HCT116 (cell line): Measurements from ENCODE around the gene RPL18. TPM values are rescaled to one million over a fixed set of nuclear protein-coding genes. Genes with fewer than 3 reads are reported as not detected.

Experiments
- ATAC-seq: fragments of 200-7000 bp; cut with Tn5 transposase; 2 replicates; pipeline ENCODE4 v1.9.1; 2020; ENCODE audit warnings: mild to moderate bottlenecking, moderate library complexity
- BruUV-seq: library from RNA; stranded (reverse); fragments of 400-500 nt; replicated peaks from 2 replicates; lab custom pipeline; 2021; lab: Mats Ljungman, UMichigan
- CTCF ChIA-PET: fragments of 300-600 bp; sonication (Branson Sonifier 250); formaldehyde crosslinking; loops from one replicate; lab custom pipeline; 2021; ENCODE audit warnings: antibody characterized with exemption; lab: Charles Lee
- POLR2A ChIA-PET: fragments of 300-600, 350-600 bp; sonication (Branson Sonifier 250); formaldehyde crosslinking; loops from one replicate; lab custom pipeline; 2021; ENCODE audit warnings: antibody characterized with exemption; lab: Charles Lee
- RAD21 ChIA-PET, 2 experiments: fragments of 300-600 bp; sonication (Branson Sonifier 250); formaldehyde crosslinking; loops; one replicate each; lab custom pipeline; 2023; ENCODE audit warnings: low total read pairs in 2 of 2; ENCODE audit not compliant: uncharacterized antibody in 2 of 2, unreplicated experiment in 2 of 2, low non-redundant PET in 1 of 2; lab: Charles Lee
- DNase-seq: peaks from one replicate; pipeline ENCODE4 v3.0.0-alpha.2; 2010; ENCODE audit warnings: low read depth, low spot score
- H2AFZ ChIP-seq: fragments of 200-600 bp; shearing (Covaris generic), sonication (generic); 2 replicates; pipeline ENCODE4 v1.6.1; 2017; ENCODE audit warnings: low read depth, mixed run types, mixed read lengths, antibody characterized with exemption, low read length; ENCODE audit not compliant: poor library complexity, severe bottlenecking
- H3K27ac ChIP-seq: 2 replicates; pipeline ENCODE4 v1.5.1; 2012; ENCODE audit warnings: low read depth, low read length
- H3K27me3 ChIP-seq: fragments of 200-600 bp; sonication (generic); 2 replicates; pipeline ENCODE4 v1.6.1; 2016; ENCODE audit warnings: mixed run types, low read length, mixed read lengths; ENCODE audit not compliant: insufficient read depth
- H3K36me3 ChIP-seq, 2 experiments: fragments of 200-500 bp in 1 of 2; fragments of 200-600 bp in 1 of 2; sonication (Bioruptor generic) in 1 of 2; sonication (generic) in 1 of 2; 2 replicates each; pipeline versions ENCODE4 v1.5.1 to v1.6.1; 2014 to 2016; ENCODE audit warnings: low read length in 2 of 2, inconsistent platforms in 1 of 2, mixed read lengths in 1 of 2, mixed run types in 1 of 2; ENCODE audit not compliant: insufficient read depth in 2 of 2, control insufficient read depth in 1 of 2
- H3K4me1 ChIP-seq, 2 experiments: fragments of 200-600 bp in 1 of 2; sonication (generic) in 1 of 2; 2 replicates each; pipeline versions ENCODE4 v1.5.1 to v1.6.1; 2012 to 2017; ENCODE audit warnings: low read length in 2 of 2, inconsistent platforms in 1 of 2, mild to moderate bottlenecking in 1 of 2, mixed read lengths in 1 of 2, mixed run types in 1 of 2, moderate library complexity in 1 of 2; ENCODE audit not compliant: insufficient read depth in 2 of 2, control insufficient read depth in 1 of 2
- H3K4me2 ChIP-seq: fragments of 200-600 bp; sonication (generic); 2 replicates; pipeline ENCODE4 v1.6.1; 2017; ENCODE audit warnings: mixed run types, low read length, mixed read lengths
- H3K4me3 ChIP-seq, 2 experiments: fragments of 200-600 bp in 1 of 2; sonication (generic) in 1 of 2; replicated peaks in 1 of 2; 2 replicates each; pipeline ENCODE4 v1.5.1; 2011 to 2016; ENCODE audit warnings: low read length in 2 of 2, control low read depth in 1 of 2, low read depth in 1 of 2, mild to moderate bottlenecking in 1 of 2, mixed read lengths in 1 of 2, mixed run types in 1 of 2
- H3K79me2 ChIP-seq: fragments of 200-600 bp; sonication (generic); 2 replicates; pipeline ENCODE4 v1.6.1; 2017; ENCODE audit warnings: mild to moderate bottlenecking, mixed run types, low read length, moderate library complexity, mixed read lengths; ENCODE audit not compliant: insufficient read depth
- H3K9ac ChIP-seq: fragments of 200-600 bp; sonication (generic); 2 replicates; pipeline ENCODE4 v1.6.1; 2016; ENCODE audit warnings: low read length, mixed read lengths
- H3K9me2 ChIP-seq: fragments of 200-600 bp; sonication (generic), shearing (Covaris generic); 2 replicates; pipeline ENCODE4 v1.6.1; 2017; ENCODE audit warnings: mixed run types, mild to moderate bottlenecking, moderate library complexity; ENCODE audit not compliant: insufficient read depth
- H3K9me3 ChIP-seq, 2 experiments: fragments of 200-500 bp in 1 of 2; fragments of 200-600 bp in 1 of 2; sonication (Bioruptor generic) in 1 of 2; sonication (generic) in 1 of 2; 2 replicates each; pipeline ENCODE4 v1.6.1; 2014 to 2017; ENCODE audit warnings: low read length in 2 of 2, mixed read lengths in 2 of 2, inconsistent platforms in 1 of 2, low read depth in 1 of 2, mild to moderate bottlenecking in 1 of 2, mixed run types in 1 of 2, moderate library complexity in 1 of 2; ENCODE audit not compliant: control insufficient read depth in 1 of 2, insufficient read depth in 1 of 2
- H4K20me1 ChIP-seq: fragments of 200-600 bp; sonication (generic), shearing (Covaris generic); 2 replicates; pipeline ENCODE4 v1.6.1; 2017; ENCODE audit warnings: mixed run types, mild to moderate bottlenecking, moderate library complexity; ENCODE audit not compliant: insufficient read depth
- CTCF ChIP-seq, 3 experiments: fragments of 200-600 bp in 1 of 3; sonication (generic) in 1 of 3; IDR thresholded peaks in 2 of 3; conservative IDR thresholded peaks in 1 of 3; 2 replicates each; pipeline ENCODE4 v1.5.1; 2012 to 2017; ENCODE audit warnings: low read depth in 2 of 3, low read length in 2 of 3, antibody characterized with exemption in 1 of 3, borderline replicate concordance in 1 of 3, control low read depth in 1 of 3, mild to moderate bottlenecking in 1 of 3, mixed read lengths in 1 of 3, mixed run types in 1 of 3, moderate library complexity in 1 of 3; ENCODE audit not compliant: insufficient read depth in 1 of 3
- ELF1 ChIP-seq: IDR thresholded peaks from 2 replicates; pipeline ENCODE4 v1.6.1; 2012; ENCODE audit warnings: low read depth, borderline replicate concordance
- EZH2phosphoT487 ChIP-seq: fragments of 200-600 bp; IDR thresholded peaks from 2 replicates; pipeline ENCODE4 v1.6.1; 2018; ENCODE audit warnings: antibody characterized with exemption, borderline replicate concordance
- MAX ChIP-seq: IDR thresholded peaks from 2 replicates; pipeline ENCODE4 v1.6.1; 2012
- POLR2A ChIP-seq: IDR thresholded peaks from 2 replicates; pipeline ENCODE4 v1.7.0; 2011; ENCODE audit warnings: borderline replicate concordance; ENCODE audit not compliant: insufficient read depth, insufficient read length; ENCODE audit errors: extremely low read depth
- POLR2AphosphoS5 ChIP-seq: IDR thresholded peaks from 2 replicates; pipeline ENCODE4 v1.6.1; 2011; ENCODE audit warnings: mild to moderate bottlenecking, low read depth, low read length, moderate library complexity
- TCF7L2 ChIP-seq: IDR thresholded peaks from 2 replicates; pipeline ENCODE4 v1.7.0; 2011; ENCODE audit warnings: borderline replicate concordance, inconsistent platforms; ENCODE audit not compliant: insufficient read depth, insufficient read length; ENCODE audit errors: extremely low read depth
- YY1 ChIP-seq: IDR thresholded peaks from 2 replicates; pipeline ENCODE4 v1.6.1; 2011; ENCODE audit warnings: low read length, low read depth, moderate library complexity, mild to moderate bottlenecking; ENCODE audit not compliant: insufficient replicate concordance; ENCODE audit errors: extremely low read depth
- ZBTB33 ChIP-seq: IDR thresholded peaks from 2 replicates; pipeline ENCODE4 v1.6.1; 2011; ENCODE audit warnings: mild to moderate bottlenecking, low read length, moderate library complexity; ENCODE audit not compliant: insufficient replicate concordance; ENCODE audit errors: extremely low read depth
- ZFX ChIP-seq: fragments of 450-650 bp; IDR thresholded peaks from 2 replicates; pipeline ENCODE4 v1.6.1; 2017
- intact Hi-C: fragments of 100-400 bp; cut with micrococcal nuclease; formaldehyde crosslinking; loops from 2 replicates; pipeline ENCODE4 v1.10.0; 2022
- total RNA-seq: library from RNA; stranded (reverse); gene quantifications from one replicate; pipeline ENCODE4 v1.2.1, GENCODE V29; 2021; ENCODE audit not compliant: unreplicated experiment

Gene RPL18
- total RNA-seq, 1 experiment from 2014 or later, result 2,006 TPM

GRCh38 chr19:48630296-48631063 is 11.5 kb upstream of the RPL18 start:
- Histone ChIP-seq H3K9me2 (no peaks in the 10 kb centered on the region), H3K36me3 (peaks cover 2 to 13% of the 10 kb centered on the region in 2 experiments; a peak in 1 of 4 replicates), H4K20me1 (no peaks in the 10 kb centered on the region), H3K9ac (peak overlapping the region; percentile 51; the same call in 1 of the 2 replicates), H2AFZ (no peak overlapping the region), H3K27ac (peak overlapping the region; percentile 57), H3K4me2 (peak overlapping the region; percentile 63), H3K27me3 (no peaks in the 10 kb centered on the region), H3K4me1 (peaks cover 47 to 64% of the 10 kb centered on the region in 2 experiments), H3K9me3 (no peaks in the 10 kb centered on the region), H3K79me2 (peaks cover 12% of the 10 kb centered on the region), H3K4me3 (peak overlapping the region; percentile 15 to 32; a peak in 2 of 4 replicates)
- no peak for DNase-seq
- intact Hi-C loops, result no loop called here
- ChIA-PET POLR2A (interaction anchor here (1.3 to 2.0 kb wide), 6 partner anchors 10 to 21 kb away, joined by 4 to 22 read pairs (median 6); partner anchors contain the start of genes CA11, RPL18 and SPHK2), RAD21 (interaction anchor here in 1 of 2 experiments (0.9 kb wide), 1 partner anchor 11 kb away, joined by 3 read pairs; the partner anchor contains the start of genes RPL18 and SPHK2), CTCF (interaction anchor here (0.7 to 1.0 kb wide), 2 partner anchors 11 to 140 kb away, joined by 3 to 4 read pairs; partner anchors contain the start of genes RPL18 and SPHK2)
- TF ChIP-seq ELF1 (no peak), POLR2A (peak; percentile 77)
- no TSS peak for BruUV-seq
- ATAC-seq, result peak; percentile 0; the same call in 1 of the 2 replicates

GRCh38 chr19:48629599-48630295 is 10.8 kb upstream of the RPL18 start:
- Histone ChIP-seq H3K27ac (peak overlapping the region; percentile 57), H4K20me1 (no peaks in the 10 kb centered on the region), H3K4me2 (peak overlapping the region; percentile 63), H3K27me3 (no peaks in the 10 kb centered on the region), H3K4me1 (peaks cover 46 to 58% of the 10 kb centered on the region in 2 experiments), H3K9ac (peak overlapping the region; percentile 51; the same call in 1 of the 2 replicates), H3K36me3 (peaks cover 2 to 13% of the 10 kb centered on the region in 2 experiments; a peak in 1 of 4 replicates), H2AFZ (no peak overlapping the region), H3K9me2 (no peaks in the 10 kb centered on the region), H3K4me3 (peak overlapping the region; percentile 15 to 32; a peak in 1 of 4 replicates), H3K79me2 (peaks cover 19% of the 10 kb centered on the region), H3K9me3 (no peaks in the 10 kb centered on the region)
- POLR2A ChIA-PET, result interaction anchor here (1.3 to 2.0 kb wide), 5 partner anchors 9 to 21 kb away, joined by 5 to 22 read pairs (median 7); partner anchors contain the start of genes CA11, RPL18 and SPHK2
- RAD21 ChIA-PET, result interaction anchor here in 1 of 2 experiments (0.9 kb wide), 1 partner anchor 11 kb away, joined by 3 read pairs; the partner anchor contains the start of genes RPL18 and SPHK2
- peak; percentile 86 for ATAC-seq
- DNase-seq, result peak; percentile 96
- BruUV-seq, result no TSS peak
- CTCF ChIA-PET, result interaction anchor here (0.6 to 1.0 kb wide), 3 partner anchors 11 to 316 kb away, joined by 3 to 4 read pairs (median 3); partner anchors contain the start of genes RPL18 and SPHK2
- intact Hi-C loops, result no loop called here
- TF ChIP-seq EZH2phosphoT487, result no peak
- TF ChIP-seq CTCF (IDR thresholded peaks at IDR 0.05 in 2 of 3, conservative IDR thresholded peaks at IDR 0.05 in 1 of 3; ENCODE audit: borderline replicate concordance in 1 of 3, insufficient read depth in 1 of 3, low read depth in 2 of 3, low read length in 2 of 3), result no peak
- TF ChIP-seq ZBTB33, result peak; percentile 75
- no peak for TF ChIP-seq MAX
- peak; percentile 74 for TF ChIP-seq TCF7L2
- TF ChIP-seq YY1, result peak; percentile 34
- TF ChIP-seq ZFX, result 0 out of 2 replicates have a peak, but pooled peaks have one; percentile 2
- TF ChIP-seq POLR2AphosphoS5, result peak; percentile 95
